HG03442 (cell line): ENCODE data around the gene TARS3.

ENCODE experiments used
- ATAC-seq: cut with Tn5 transposase; IDR thresholded peaks from one replicate; pipeline ENCODE4 v1.9.1; 2021; ENCODE audit warnings: mild to moderate bottlenecking, moderate library complexity; ENCODE audit not compliant: unreplicated experiment

TARS3 gene

GRCh38 chr15:101625980-101626379, 98.3 kb downstream of the TARS3 start:
- no peak for ATAC-seq

GRCh38 chr15:101625184-101625583, 99.1 kb downstream of the TARS3 start:
- ATAC-seq, result no peak

- no peak for ATAC-seq
Observed at GRCh38 chr15:101623367-101624304, 100.6 kb downstream of the TARS3 start.

GRCh38 chr15:101621961-101622360, 102.3 kb downstream of the TARS3 start:
- no peak for ATAC-seq

GRCh38 chr15:101620671-101621070, 103.6 kb downstream of the TARS3 start:
- no peak for ATAC-seq

- no peak for ATAC-seq
Observed at GRCh38 chr15:101619615-101619865, 104.7 kb downstream of the TARS3 start.

- ATAC-seq, result no peak
Observed at GRCh38 chr15:101618851-101619614, 105.2 kb downstream of the TARS3 start.

GRCh38 chr15:101618076-101618475, 106.2 kb downstream of the TARS3 start:
- ATAC-seq, result no peak

- no peak for ATAC-seq
Observed at GRCh38 chr15:101617390-101617965, 106.8 kb downstream of the TARS3 start.

- no peak for ATAC-seq
Observed at GRCh38 chr15:101615986-101616848, 108.1 kb downstream of the TARS3 start.

- ATAC-seq, result no peak
Observed at GRCh38 chr15:101615414-101615985, 108.8 kb downstream of the TARS3 start.

GRCh38 chr15:101614761-101615160, 109.5 kb downstream of the TARS3 start:
- no peak for ATAC-seq

GRCh38 chr15:101614001-101614585, 110.2 kb downstream of the TARS3 start:
- ATAC-seq, result no peak

- no peak for ATAC-seq
Observed at GRCh38 chr15:101613130-101614000, 110.9 kb downstream of the TARS3 start.

- no peak for ATAC-seq
Observed at GRCh38 chr15:101612676-101613075, 111.6 kb downstream of the TARS3 start.

- ATAC-seq, result no peak
Observed at GRCh38 chr15:101611580-101612299, 112.5 kb downstream of the TARS3 start.

GRCh38 chr15:101611007-101611406, 113.3 kb downstream of the TARS3 start:
- ATAC-seq, result no peak

- ATAC-seq, result no peak
Observed at GRCh38 chr15:101610611-101611000, 113.7 kb downstream of the TARS3 start.
